Endothelial cell of umbilical vein (primary cell): Measurements from ENCODE around the gene PSORS1C1. TPM values are rescaled to one million over a fixed set of nuclear protein-coding genes. Genes with fewer than 3 reads are reported as not detected.

Experiments used
- BruUV-seq: library from RNA; stranded (reverse); fragments of 400-500 nt; replicated peaks from 2 replicates; lab custom pipeline; 2021; lab: Mats Ljungman, UMichigan
- CTCF ChIA-PET: fragments of 300-600, 350-600 bp; sonication (Branson Sonifier 250); formaldehyde crosslinking; loops from one replicate; lab custom pipeline; 2021; ENCODE audit warnings: antibody characterized with exemption, inconsistent platforms; lab: Charles Lee
- POLR2A ChIA-PET: fragments of 300-600, 350-600 bp; sonication (Branson Sonifier 250); formaldehyde crosslinking; loops from one replicate; lab custom pipeline; 2021; ENCODE audit warnings: antibody characterized with exemption, inconsistent platforms; lab: Charles Lee
- DNase-seq: peaks from one replicate; pipeline ENCODE4 v3.0.0-alpha.2; 2011; ENCODE audit warnings: low read depth, low spot score
- FAIRE-seq: peaks from 2 replicates; lab custom pipeline; 2011; peaks lifted over from hg19 to GRCh38; lab: Jason Lieb, UNC
- H2AFZ ChIP-seq: 2 replicates; pipeline ENCODE4 v1.6.0; 2012; ENCODE audit warnings: low read depth, low read length, control low read depth, inconsistent platforms
- H3K27ac ChIP-seq: 2 replicates; pipeline ENCODE4 v1.5.1; 2011; ENCODE audit warnings: low read depth, mild to moderate bottlenecking, control low read depth, low read length, moderate library complexity; ENCODE audit not compliant: insufficient read depth
- H3K27me3 ChIP-seq, 2 experiments: 2 replicates each; pipeline versions ENCODE4 v1.6.0 to v1.6.1; 2011; ENCODE audit warnings: low read length in 2 of 2, mixed read lengths in 1 of 2; ENCODE audit not compliant: control insufficient read depth in 2 of 2, insufficient read depth in 2 of 2
- H3K36me3 ChIP-seq, 2 experiments: 2 replicates in 1 of 2; 3 replicates in 1 of 2; pipeline ENCODE4 v1.5.1; 2011; ENCODE audit warnings: low read length in 2 of 2, mild to moderate bottlenecking in 1 of 2, moderate library complexity in 1 of 2; ENCODE audit not compliant: control insufficient read depth in 2 of 2, insufficient read depth in 2 of 2; ENCODE audit errors: extremely low read depth in 1 of 2
- H3K4me1 ChIP-seq: 3 replicates; pipeline ENCODE4 v1.5.1; 2011; ENCODE audit warnings: mild to moderate bottlenecking, low read length; ENCODE audit not compliant: control insufficient read depth, insufficient read depth; ENCODE audit errors: extremely low read depth
- H3K4me2 ChIP-seq: 2 replicates; pipeline ENCODE4 v1.6.1; 2011; ENCODE audit warnings: low read length, control low read depth, mixed read lengths; ENCODE audit not compliant: insufficient read depth
- H3K4me3 ChIP-seq, 3 experiments: fragments of 200-600 bp in 1 of 3; sonication (generic), shearing (Covaris generic) in 1 of 3; replicated peaks in 1 of 3; 2 replicates each; pipeline ENCODE4 v1.5.1; 2011 to 2016; ENCODE audit warnings: control low read depth in 3 of 3, low read length in 3 of 3, mild to moderate bottlenecking in 2 of 3, inconsistent platforms in 1 of 3, low read depth in 1 of 3, moderate library complexity in 1 of 3; ENCODE audit not compliant: insufficient read depth in 1 of 3
- H3K79me2 ChIP-seq: 2 replicates; pipeline ENCODE4 v1.6.0; 2012; ENCODE audit warnings: low read length, inconsistent platforms; ENCODE audit not compliant: control insufficient read depth, insufficient read depth
- H3K9ac ChIP-seq: replicated peaks from 2 replicates; pipeline ENCODE3; 2011; ENCODE audit warnings: low read length, control low read depth; ENCODE audit not compliant: insufficient read depth; ENCODE audit errors: extremely low read depth
- H3K9me1 ChIP-seq: replicated peaks from 3 replicates; pipeline ENCODE4 v1.6.0; 2011; ENCODE audit warnings: mild to moderate bottlenecking, low read length; ENCODE audit not compliant: control insufficient read depth, insufficient read depth; ENCODE audit errors: extremely low read depth
- H3K9me3 ChIP-seq: replicated peaks from 2 replicates; pipeline ENCODE4 v1.5.1; 2012; ENCODE audit warnings: low read length, inconsistent platforms; ENCODE audit not compliant: control insufficient read depth, insufficient read depth
- H4K20me1 ChIP-seq: replicated peaks from 2 replicates; pipeline ENCODE3; 2011; ENCODE audit warnings: mild to moderate bottlenecking, low read length; ENCODE audit not compliant: control insufficient read depth, insufficient read depth; ENCODE audit errors: extremely low read depth
- CTCF ChIP-seq, 2 donors: IDR thresholded peaks; 1 replicate in 1 of 2; 2 replicates in 1 of 2; pipeline ENCODE4 v1.5.1; 2011; ENCODE audit warnings: low read length in 2 of 2, mild to moderate bottlenecking in 2 of 2, moderate library complexity in 2 of 2, control low read depth in 1 of 2, inconsistent platforms in 1 of 2, low read depth in 1 of 2; ENCODE audit not compliant: insufficient read depth in 1 of 2; ENCODE audit errors: extremely low read depth in 1 of 2
- EZH2 ChIP-seq: IDR thresholded peaks from 2 replicates; pipeline ENCODE4 v1.6.1; 2012; ENCODE audit warnings: borderline replicate concordance, low read depth, mild to moderate bottlenecking, moderate library complexity, low read length, inconsistent platforms; ENCODE audit not compliant: severe bottlenecking
- FOS ChIP-seq: IDR thresholded peaks from 2 replicates; pipeline ENCODE4 v1.6.1; 2011; ENCODE audit warnings: mild to moderate bottlenecking, low read length, moderate library complexity, borderline replicate concordance; ENCODE audit not compliant: insufficient read depth
- POLR2A ChIP-seq: IDR thresholded peaks from 2 replicates; pipeline ENCODE4 v1.6.1; 2012; ENCODE audit warnings: low read depth, mild to moderate bottlenecking, control low read depth, low read length
- POLR2AphosphoS5 ChIP-seq: IDR thresholded peaks from 2 replicates; pipeline ENCODE4 v1.6.1; 2012; ENCODE audit warnings: low read depth, mild to moderate bottlenecking, control low read depth, low read length, moderate library complexity; ENCODE audit not compliant: insufficient read depth
- dilution Hi-C: fragments of 300-500 bp; cut with MboI; formaldehyde crosslinking; loops from one replicate; pipeline ENCODE4 v1.15.0; 2019; ENCODE audit warnings: low sequenced_read_pairs; ENCODE audit not compliant: extremely low pct_ligation_motif_present
- intact Hi-C: fragments of 100-400 bp; cut with micrococcal nuclease; formaldehyde crosslinking; loops from one replicate; pipeline ENCODE4 v1.10.0; 2022
- polyA plus RNA-seq, 4 experiments: library from polyadenylated mRNA; depleted of rRNA in 3 of 4; stranded (reverse) in 3 of 4; unstranded in 1 of 4; fragments of >200 nt; gene quantifications; 2 replicates each; pipeline versions ENCODE4 v1.2.1 to v1.2.3, GENCODE V29; 2011 to 2012; ENCODE audit warnings: missing spikeins in 1 of 4
- total RNA-seq: library from RNA; stranded (reverse); gene quantifications from 2 replicates; pipeline ENCODE4 v1.2.3, GENCODE V29; 2021

Gene PSORS1C1
- total and polyA plus RNA-seq, 2 donors (not counting 3 experiments of a cell fraction or from before 2014, with no cell fraction given) = 1.1 to 13.2 TPM

- no peaks in the 10 kb centered on the region for H3K79me2 ChIP-seq
- no peak overlapping the region for H3K9ac ChIP-seq
- no peak overlapping the region for H3K27ac ChIP-seq
- H3K27me3 ChIP-seq = no peaks in the 10 kb centered on the region
- H3K4me2 ChIP-seq = no peak overlapping the region
- H3K4me1 ChIP-seq = peaks cover 38% of the 10 kb centered on the region
- BruUV-seq = no TSS peak
- H3K9me1 ChIP-seq = no peaks in the 10 kb centered on the region
- H2AFZ ChIP-seq = no peak overlapping the region
- no peaks in the 10 kb centered on the region for H3K9me3 ChIP-seq
- intact Hi-C loops = no loop called here
- ChIA-PET CTCF (interaction anchor here (1.1 to 6.3 kb wide), 3 partner anchors 12 to 35 kb away, joined by 3 to 45 read pairs (median 24); partner anchors contain the start of gene PSORS1C1), POLR2A (no interaction called here)
- dilution Hi-C loops = no loop called here
- H3K4me3 ChIP-seq = no peak overlapping the region
- no peaks in the 10 kb centered on the region for H3K36me3 ChIP-seq
- FAIRE-seq (no peak), DNase-seq (no peak)
- TF ChIP-seq FOS (no peak), CTCF (IDR thresholded peaks at IDR 0.05; ENCODE audit: extremely low read depth in 1 of 2, insufficient read depth in 1 of 2, low read depth in 1 of 2, low read length in 2 of 2) (no peak), POLR2A (no peak)
- no peaks in the 10 kb centered on the region for H4K20me1 ChIP-seq
Observed at GRCh38 chr6:31091680-31092079, 22.9 kb upstream of the PSORS1C1 start.

GRCh38 chr6:31092238-31092637 is 22.4 kb upstream of the PSORS1C1 start:
- ChIA-PET CTCF (interaction anchor here (1.0 to 6.3 kb wide), 5 partner anchors 13 to 270 kb away, joined by 3 to 45 read pairs (median 4); partner anchors contain the start of gene PSORS1C1), POLR2A (no interaction called here)
- no peaks in the 10 kb centered on the region for H3K27me3 ChIP-seq

More at GRCh38 chr6:31092238-31092637, 22.4 kb upstream of the PSORS1C1 start:
- Histone ChIP-seq H3K4me3 (no peak overlapping the region), H3K4me2 (no peak overlapping the region), H2AFZ (no peak overlapping the region), H4K20me1 (no peaks in the 10 kb centered on the region), H3K36me3 (no peaks in the 10 kb centered on the region), H3K27ac (no peak overlapping the region), H3K9me3 (no peaks in the 10 kb centered on the region), H3K4me1 (peaks cover 38% of the 10 kb centered on the region), H3K9ac (no peak overlapping the region), H3K9me1 (no peaks in the 10 kb centered on the region), H3K79me2 (no peaks in the 10 kb centered on the region)
- no TSS peak for BruUV-seq
- intact Hi-C loops = no loop called here
- no peak for TF ChIP-seq CTCF (IDR thresholded peaks at IDR 0.05; ENCODE audit: extremely low read depth in 1 of 2, insufficient read depth in 1 of 2, low read depth in 1 of 2, low read length in 2 of 2)
- no peak for TF ChIP-seq EZH2
- TF ChIP-seq POLR2AphosphoS5 = no peak
- DNase-seq (no peak), FAIRE-seq (no peak)
- dilution Hi-C loops = no loop called here
